B cell (primary cell): ENCODE measurements around the gene EVI2B. TPM values are rescaled to one million over a fixed set of nuclear protein-coding genes. Genes with fewer than 3 reads are reported as not detected.
"Not testable (repeated sequence)": the region's sequence is repeated elsewhere in the genome, so short reads cannot be mapped to it uniquely, and the experiment has no call there.

Source experiments
- ATAC-seq: fragments of 200-7000 bp; cut with Tn5 transposase; one replicate; pipeline ENCODE4 v1.10.0; 2021; ENCODE audit warnings: low read depth, mild to moderate bottlenecking, moderate number of reproducible peaks, moderate library complexity
- CTCF ChIA-PET: fragments of 350-600 bp; sonication (Branson Sonifier 250); formaldehyde crosslinking; loops from one replicate; lab custom pipeline; 2021; ENCODE audit warnings: antibody characterized with exemption, inconsistent platforms; lab: Charles Lee
- POLR2A ChIA-PET: fragments of 350-600 bp; sonication (Branson Sonifier 250); formaldehyde crosslinking; loops from one replicate; lab custom pipeline; 2021; ENCODE audit warnings: antibody characterized with exemption; lab: Charles Lee
- DNase-seq: peaks from one replicate; pipeline ENCODE4 v3.0.0; 2013
- H2AFZ ChIP-seq: 2 replicates; pipeline ENCODE4 v1.6.1; 2012; ENCODE audit warnings: mild to moderate bottlenecking, low read depth, low read length; ENCODE audit not compliant: insufficient read depth, poor library complexity, severe bottlenecking
- H3K27ac ChIP-seq, 2 donors: 1 replicate in 1 of 2; 2 replicates in 1 of 2; pipeline ENCODE4 v1.5.1; 2012 to 2013; ENCODE audit warnings: low read length in 2 of 2, mild to moderate bottlenecking in 2 of 2, moderate library complexity in 1 of 2
- H3K27me3 ChIP-seq, 4 experiments: fragments of 200-600 bp in 1 of 4; sonication (generic) in 1 of 4; replicated peaks in 1 of 4; 1 replicate in 2 of 4; 2 replicates in 2 of 4; pipeline versions ENCODE4 v1.6.1 to v1.7.0; 2013 to 2016; ENCODE audit warnings: low read length in 3 of 4, mild to moderate bottlenecking in 2 of 4, mixed read lengths in 1 of 4, moderate library complexity in 1 of 4; ENCODE audit not compliant: insufficient read depth in 4 of 4, control insufficient read depth in 3 of 4; ENCODE audit errors: control extremely low read depth in 1 of 4
- H3K36me3 ChIP-seq, 2 experiments: replicated peaks in 1 of 2; 1 replicate in 1 of 2; 2 replicates in 1 of 2; pipeline versions ENCODE4 v1.6.1 to v1.7.1; 2013; ENCODE audit warnings: low read length in 1 of 2; ENCODE audit not compliant: insufficient read depth in 2 of 2, control insufficient read depth in 1 of 2; ENCODE audit errors: control extremely low read depth in 1 of 2, extremely low read depth in 1 of 2
- H3K4me1 ChIP-seq, 2 donors: fragments of 200-600 bp in 1 of 2; sonication (generic) in 1 of 2; 1 replicate in 1 of 2; 2 replicates in 1 of 2; pipeline versions ENCODE4 v1.5.1 to v1.6.1; 2013 to 2017; ENCODE audit warnings: low read length in 2 of 2; ENCODE audit not compliant: control insufficient read depth in 2 of 2, insufficient read depth in 2 of 2
- H3K4me2 ChIP-seq: replicated peaks from 2 replicates; pipeline ENCODE3; 2012; ENCODE audit warnings: mild to moderate bottlenecking, low read depth, low read length; ENCODE audit not compliant: poor library complexity, severe bottlenecking
- H3K4me3 ChIP-seq, 5 experiments: fragments of 200-600 bp in 1 of 5; sonication (generic) in 1 of 5; 1 replicate in 3 of 5; 2 replicates in 2 of 5; pipeline versions ENCODE4 v1.5.1 to v1.7.0; 2011 to 2016; ENCODE audit warnings: low read length in 4 of 5, mild to moderate bottlenecking in 4 of 5, low read depth in 2 of 5, control low read depth in 1 of 5, moderate library complexity in 1 of 5; ENCODE audit not compliant: insufficient read depth in 1 of 5; ENCODE audit errors: control extremely low read depth in 1 of 5, extremely low read depth in 1 of 5
- H3K79me2 ChIP-seq: fragments of 200-600 bp; sonication (generic); one replicate; pipeline ENCODE4 v1.6.0; 2016; ENCODE audit warnings: low read length; ENCODE audit not compliant: control insufficient read depth, insufficient read depth
- H3K9ac ChIP-seq: fragments of 200-600 bp; sonication (generic); 2 replicates; pipeline ENCODE4 v1.6.1; 2017; ENCODE audit warnings: mild to moderate bottlenecking, low read length, moderate library complexity
- H3K9me3 ChIP-seq, 3 donors: one replicate each; pipeline versions ENCODE4 v1.6.1 to v1.7.1; 2013; ENCODE audit warnings: low read length in 2 of 3; ENCODE audit not compliant: control insufficient read depth in 2 of 3, insufficient read depth in 1 of 3; ENCODE audit errors: control extremely low read depth in 1 of 3
- H4K20me1 ChIP-seq: 2 replicates; pipeline ENCODE4 v1.6.0; 2012; ENCODE audit warnings: mild to moderate bottlenecking, low read length; ENCODE audit not compliant: insufficient read depth, control insufficient read depth, poor library complexity, severe bottlenecking
- H3K27ac Mint-ChIP-seq: one replicate; pipeline ENCODE4 v1.8.0; 2021; ENCODE audit warnings: mixed read lengths
- H3K27me3 Mint-ChIP-seq: one replicate; pipeline ENCODE4 v1.8.0; 2021; ENCODE audit warnings: mixed read lengths
- H3K4me1 Mint-ChIP-seq: one replicate; pipeline ENCODE4 v1.8.0; 2021; ENCODE audit warnings: mixed read lengths
- H3K4me3 Mint-ChIP-seq: one replicate; pipeline ENCODE4 v1.8.0; 2021; ENCODE audit warnings: mixed read lengths
- H3K9me3 Mint-ChIP-seq: one replicate; pipeline ENCODE4 v1.8.0; 2022; ENCODE audit warnings: mixed read lengths; ENCODE audit not compliant: insufficient read depth
- CTCF ChIP-seq: fragments of 200-600 bp; IDR thresholded peaks from one replicate; pipeline ENCODE4 v1.8.0; 2022; ENCODE audit warnings: antibody characterized with exemption, mild to moderate bottlenecking
- EZH2 ChIP-seq: IDR thresholded peaks from 2 replicates; pipeline ENCODE4 v1.6.1; 2012; ENCODE audit warnings: borderline replicate concordance, low read depth, mild to moderate bottlenecking, moderate library complexity, low read length; ENCODE audit not compliant: insufficient read depth, poor library complexity, severe bottlenecking
- WGBS: methylation state at CpG from one replicate; pipeline ENCODE4 v1.1.5; 2013; ENCODE audit warnings: missing lambda C conversion rate; ENCODE audit not compliant: insufficient coverage; 5-methylcytosine and 5-hydroxymethylcytosine counted together
- intact Hi-C: fragments of 100-400 bp; cut with micrococcal nuclease; formaldehyde crosslinking; loops from one replicate; pipeline ENCODE4 v1.10.0; 2022
- polyA plus RNA-seq: library from polyadenylated mRNA; depleted of rRNA; stranded (reverse); fragments of >200 nt; gene quantifications from 2 replicates; pipeline ENCODE4 v1.2.3, GENCODE V29; 2012
- total RNA-seq, 2 donors: library from RNA; stranded (reverse); fragments of 120-200 nt in 1 of 2; gene quantifications; 1 replicate in 1 of 2; 2 replicates in 1 of 2; pipeline versions ENCODE4 v1.2.3 to v1.2.4, GENCODE V29; 2013 to 2022

EVI2B gene
- total and polyA plus RNA-seq, 2 donors (not counting 1 experiment from before 2014, with no cell fraction given), result 132 to 135 TPM

DNA sequence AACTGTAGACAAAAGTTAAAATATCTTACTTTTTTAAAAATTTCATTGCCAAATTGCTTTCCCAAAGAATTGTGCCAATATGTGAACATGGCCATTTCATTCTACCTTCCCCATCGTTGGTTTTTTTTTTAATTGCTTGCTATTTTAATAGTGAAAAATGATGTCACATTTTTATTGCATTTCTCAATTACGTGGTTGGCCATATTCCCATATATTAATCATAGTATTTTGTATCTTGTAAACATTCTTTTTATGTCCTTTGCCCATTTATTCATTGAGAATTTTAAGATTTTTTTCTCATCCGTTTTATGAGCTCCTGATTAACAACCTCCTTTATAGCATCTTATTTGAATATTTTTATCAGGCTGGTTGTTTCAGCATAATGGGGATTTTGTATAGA is 24.1 kb downstream of the EVI2B start:
- Histone ChIP-seq H2AFZ (no peak overlapping the region), H3K9ac (no peak overlapping the region), H3K4me1 (no peaks in the 10 kb centered on the region), H3K27ac (no peak overlapping the region), H3K27me3 (no peaks in the 10 kb centered on the region), H3K9me3 (no peaks in the 10 kb centered on the region), H3K36me3 (no peaks in the 10 kb centered on the region), H3K4me2 (no peak overlapping the region), H3K4me3 (no peak overlapping the region), H4K20me1 (no peaks in the 10 kb centered on the region), H3K79me2 (no peaks in the 10 kb centered on the region)
- DNase-seq (no peak), ATAC-seq (no peak)
- ChIA-PET CTCF (interaction anchor here (0.7 kb wide), 1 partner anchor 20 kb away, joined by 4 read pairs; no protein-coding TSS in a partner anchor), POLR2A (no interaction called here)
- H3K9me3 Mint-ChIP-seq, result no peaks in the 10 kb centered on the region
- H3K4me1 Mint-ChIP-seq, result no peaks in the 10 kb centered on the region
- no peak for TF ChIP-seq CTCF
- TF ChIP-seq EZH2, result no peak
- intact Hi-C loops, result no loop called here
- no CpG with 5 or more reads among the region's 3 CpGs for WGBS
- no peak overlapping the region for H3K4me3 Mint-ChIP-seq
- H3K27me3 Mint-ChIP-seq, result no peaks in the 10 kb centered on the region
- H3K27ac Mint-ChIP-seq, result no peak overlapping the region

DNA sequence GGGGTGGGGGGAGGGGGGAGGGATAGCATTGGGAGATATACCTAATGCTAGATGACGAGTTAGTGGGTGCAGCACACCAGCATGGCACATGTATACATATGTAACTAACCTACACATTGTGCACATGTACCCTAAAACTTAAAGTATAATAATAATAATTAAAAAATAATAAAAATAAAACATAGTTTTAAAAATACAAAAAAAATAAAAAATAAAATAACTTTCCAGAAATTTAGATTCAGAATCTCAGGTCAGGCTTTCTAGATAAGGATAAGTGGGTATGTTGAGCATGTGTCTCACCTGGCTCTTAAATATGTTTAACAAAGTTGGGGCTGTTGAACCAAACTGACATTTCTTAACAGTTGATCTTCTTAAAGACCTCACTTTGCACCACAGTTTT is 25.9 kb downstream of the EVI2B start:
- DNase-seq, H3K27me3 Mint-ChIP-seq, H3K36me3 ChIP-seq, H3K9me3 Mint-ChIP-seq, H3K4me3 ChIP-seq, H3K79me2 ChIP-seq, H3K4me1 Mint-ChIP-seq, H3K4me1 ChIP-seq, H3K27me3 ChIP-seq, H4K20me1 ChIP-seq, H3K27ac ChIP-seq, ATAC-seq, H3K4me3 Mint-ChIP-seq, POLR2A ChIA-PET, H3K9me3 ChIP-seq, H2AFZ ChIP-seq, CTCF ChIA-PET, intact Hi-C loops, H3K4me2 ChIP-seq, H3K9ac ChIP-seq, H3K27ac Mint-ChIP-seq: not testable (repeated sequence)
- no CpG with 5 or more reads among the region's 1 CpG for WGBS
